ENCODE results near the gene CAMSAP3.

GRCh38 chr19:7637374-7638256, 42.0 kb downstream of the CAMSAP3 start:
- TF ChIP-seq CTCF (conservative IDR thresholded peaks at IDR 0.05; ENCODE audit: low read depth, low read length) (no peak), EZH2 (IDR thresholded peaks at IDR 0.05; ENCODE audit: low read length, unreplicated experiment) (no peak), EZH2phosphoT487 (IDR thresholded peaks at IDR 0.05; ENCODE audit: borderline replicate concordance, low read length) (no peak)
